22Rv1 (cell line): ENCODE measurements around the gene CARS1.

Experiments
- H3K27ac ChIP-seq: fragments of 450-650 bp; 2 replicates; pipeline ENCODE4 v1.5.1; 2017
- CTCF ChIP-seq: fragments of 450-650 bp; IDR thresholded peaks from 2 replicates; pipeline ENCODE4 v1.5.1; 2017; ENCODE audit warnings: mild to moderate bottlenecking
- ZFX ChIP-seq: fragments of 450-650 bp; IDR thresholded peaks from 2 replicates; pipeline ENCODE4 v1.6.1; 2017; ENCODE audit warnings: antibody characterized with exemption, borderline replicate concordance

CARS1 gene

GRCh38 chr11:3060436-3061025 lies 3.3 kb upstream of the CARS1 start:
- no peak for TF ChIP-seq ZFX
- no peak for TF ChIP-seq CTCF
- H3K27ac ChIP-seq: no peak overlapping the region

GRCh38 chr11:3058753-3059664 lies 1.8 kb upstream of the CARS1 start:
- no peak overlapping the region for H3K27ac ChIP-seq
- no peak for TF ChIP-seq ZFX
- no peak for TF ChIP-seq CTCF

- H3K27ac ChIP-seq: peak overlapping the region; percentile 63
Observed at GRCh38 chr11:3056296-3057068, 741 bp downstream of the CARS1 start.

GRCh38 chr11:3055891-3056290 lies 1.3 kb downstream of the CARS1 start:
- no peak overlapping the region for H3K27ac ChIP-seq
- TF ChIP-seq ZFX (no peak), CTCF (no peak)

More at GRCh38 chr11:3056296-3057068, 741 bp downstream of the CARS1 start:
- TF ChIP-seq ZFX (no peak), CTCF (no peak)

GRCh38 chr11:3052567-3052966 lies 4.7 kb downstream of the CARS1 start:
- TF ChIP-seq CTCF: no peak
- no peak for TF ChIP-seq ZFX
- no peak overlapping the region for H3K27ac ChIP-seq

- H3K27ac ChIP-seq: no peak overlapping the region
Observed at GRCh38 chr11:3052109-3052479, 5.1 kb downstream of the CARS1 start.

More at GRCh38 chr11:3052109-3052479, 5.1 kb downstream of the CARS1 start:
- TF ChIP-seq ZFX (no peak), CTCF (no peak)
